DND-41 (cell line): Measurements from ENCODE around the gene CTSW.

Source experiments
- EZH2 ChIP-seq: IDR thresholded peaks from 3 replicates; pipeline ENCODE4 v1.6.1; 2012; ENCODE audit warnings: borderline replicate concordance, low read depth, mild to moderate bottlenecking, moderate library complexity, low read length, inconsistent platforms; ENCODE audit not compliant: severe bottlenecking
- TF ChIP-seq, protein P1 (sequence below): IDR thresholded peaks from 2 replicates; pipeline ENCODE4 v1.5.1; 2012; ENCODE audit warnings: borderline replicate concordance, low read length, moderate library complexity, mild to moderate bottlenecking; ENCODE audit not compliant: poor library complexity, severe bottlenecking; ENCODE audit errors: extremely low read depth

DNA sequence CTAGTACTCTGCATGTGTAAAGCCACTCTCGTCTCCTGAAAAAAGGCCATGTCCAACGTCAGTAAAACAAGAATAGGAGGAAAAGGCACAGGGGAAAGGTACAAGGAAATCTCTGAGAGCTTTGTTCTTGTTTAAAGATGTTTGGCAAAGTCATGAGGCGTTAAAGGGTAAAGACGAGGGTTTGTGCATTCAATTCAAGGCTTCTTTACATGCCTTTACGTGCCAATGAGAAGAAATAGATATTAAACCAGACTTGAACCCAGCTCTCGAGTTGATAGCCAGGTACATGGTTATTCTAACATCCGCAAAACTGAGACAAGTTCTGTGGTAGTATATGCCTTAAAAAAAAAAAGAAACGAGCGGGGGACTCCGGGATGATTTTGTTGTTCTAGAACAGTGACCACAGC lies 21.0 kb upstream of the CTSW start:
- TF ChIP-seq, protein P1, sequence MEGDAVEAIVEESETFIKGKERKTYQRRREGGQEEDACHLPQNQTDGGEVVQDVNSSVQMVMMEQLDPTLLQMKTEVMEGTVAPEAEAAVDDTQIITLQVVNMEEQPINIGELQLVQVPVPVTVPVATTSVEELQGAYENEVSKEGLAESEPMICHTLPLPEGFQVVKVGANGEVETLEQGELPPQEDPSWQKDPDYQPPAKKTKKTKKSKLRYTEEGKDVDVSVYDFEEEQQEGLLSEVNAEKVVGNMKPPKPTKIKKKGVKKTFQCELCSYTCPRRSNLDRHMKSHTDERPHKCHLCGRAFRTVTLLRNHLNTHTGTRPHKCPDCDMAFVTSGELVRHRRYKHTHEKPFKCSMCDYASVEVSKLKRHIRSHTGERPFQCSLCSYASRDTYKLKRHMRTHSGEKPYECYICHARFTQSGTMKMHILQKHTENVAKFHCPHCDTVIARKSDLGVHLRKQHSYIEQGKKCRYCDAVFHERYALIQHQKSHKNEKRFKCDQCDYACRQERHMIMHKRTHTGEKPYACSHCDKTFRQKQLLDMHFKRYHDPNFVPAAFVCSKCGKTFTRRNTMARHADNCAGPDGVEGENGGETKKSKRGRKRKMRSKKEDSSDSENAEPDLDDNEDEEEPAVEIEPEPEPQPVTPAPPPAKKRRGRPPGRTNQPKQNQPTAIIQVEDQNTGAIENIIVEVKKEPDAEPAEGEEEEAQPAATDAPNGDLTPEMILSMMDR = no peak
- TF ChIP-seq EZH2 = no peak
